Chondrocyte (in vitro differentiated cells): Measurements from ENCODE around the gene TTLL11. TPM values are rescaled to one million over a fixed set of nuclear protein-coding genes. Genes with fewer than 3 reads are reported as not detected.
A peak's percentile ranks its signal among the peaks of the same experiment; 100 is the strongest.

Experiments used
- DNase-seq: peaks from one replicate; pipeline ENCODE4 v3.0.0; 2021; ENCODE audit warnings: mixed read lengths, low spot score
- H3K27ac Mint-ChIP-seq: one replicate; pipeline ENCODE4 v1.8.0; 2021; ENCODE audit warnings: mild to moderate bottlenecking, moderate library complexity, mixed read lengths; ENCODE audit not compliant: unreplicated experiment
- H3K27me3 Mint-ChIP-seq: 2 replicates; pipeline ENCODE4 v1.8.0; 2021; ENCODE audit warnings: low read depth, mixed read lengths
- H3K36me3 Mint-ChIP-seq: 2 replicates; pipeline ENCODE4 v1.8.0; 2021; ENCODE audit warnings: low read depth, mixed read lengths
- H3K4me1 Mint-ChIP-seq: 2 replicates; pipeline ENCODE4 v1.8.0; 2021; ENCODE audit warnings: low read depth, mild to moderate bottlenecking, mixed read lengths
- H3K4me3 Mint-ChIP-seq: one replicate; pipeline ENCODE4 v1.8.0; 2021; ENCODE audit warnings: mild to moderate bottlenecking, moderate library complexity, mixed read lengths; ENCODE audit not compliant: unreplicated experiment
- H3K9me3 Mint-ChIP-seq: 2 replicates; pipeline ENCODE4 v1.8.0; 2021; ENCODE audit warnings: low read depth, mixed read lengths
- CTCF ChIP-seq: fragments of 200-600 bp; sonication (generic); IDR thresholded peaks from 2 replicates; pipeline ENCODE4 v1.5.0; 2021; ENCODE audit warnings: antibody characterized with exemption, mild to moderate bottlenecking, moderate library complexity
- total RNA-seq: library from RNA; stranded (reverse); gene quantifications from 3 replicates; pipeline ENCODE4 v1.2.1, GENCODE V29; 2021

Gene TTLL11
- total RNA-seq, 1 donor from 2014 or later: 9.1 TPM

DNA sequence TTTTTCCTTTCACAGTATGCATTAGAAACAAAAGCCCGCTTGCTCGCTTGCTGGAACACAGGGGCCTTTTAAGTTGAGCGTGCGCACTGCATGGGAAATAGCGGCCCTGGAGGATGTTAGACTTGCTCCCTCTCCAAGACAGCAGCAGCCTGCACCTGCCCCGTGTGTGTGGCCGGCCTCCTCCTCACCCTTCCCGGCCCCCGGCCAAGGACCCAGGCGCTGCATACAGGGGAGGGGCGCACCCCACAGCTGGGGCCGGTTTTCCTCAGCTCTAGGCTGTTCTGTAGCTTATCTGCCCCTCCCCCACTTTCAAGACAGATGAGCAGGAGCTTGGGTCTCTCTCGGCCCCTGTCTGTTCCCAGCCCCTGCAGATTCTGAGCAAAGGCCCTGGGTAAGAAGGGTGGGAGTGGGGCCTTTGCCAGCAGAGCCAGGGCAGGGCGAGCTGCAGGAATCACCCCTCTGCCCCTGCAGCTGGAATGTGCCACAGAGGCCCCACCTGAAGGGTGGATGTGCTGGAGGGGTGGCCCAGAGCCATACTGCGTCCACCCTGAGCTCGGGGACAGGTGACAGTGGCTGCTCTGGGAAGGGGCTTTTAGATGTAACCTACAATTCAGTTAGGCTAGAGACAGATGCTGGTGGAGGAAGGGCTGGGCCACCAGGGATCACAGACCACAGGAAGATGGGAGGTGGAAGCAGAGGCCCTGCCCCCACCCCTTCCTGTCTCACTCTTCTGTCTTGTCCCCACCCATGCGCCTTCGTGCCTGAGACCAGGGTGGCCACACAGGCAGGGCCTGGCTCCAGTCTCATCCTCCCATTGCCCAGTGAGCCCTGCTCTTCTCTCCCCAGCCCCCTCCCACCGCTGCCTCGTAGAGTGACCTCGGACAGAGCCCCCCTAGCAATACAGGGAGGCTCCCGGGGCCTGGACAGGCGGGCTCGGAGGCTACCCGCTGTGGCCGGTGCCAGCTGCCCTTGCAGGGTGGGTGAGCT is 309.3 kb downstream of the TTLL11 start:
- Mint-ChIP-seq H3K9me3 (no peaks in the 10 kb centered on the region), H3K36me3 (peaks cover 33% of the 10 kb centered on the region), H3K27ac (no peak overlapping the region), H3K27me3 (no peaks in the 10 kb centered on the region), H3K4me1 (peaks cover 20% of the 10 kb centered on the region), H3K4me3 (no peak overlapping the region)
- no peak for TF ChIP-seq CTCF
- peak; percentile 77 for DNase-seq

DNA sequence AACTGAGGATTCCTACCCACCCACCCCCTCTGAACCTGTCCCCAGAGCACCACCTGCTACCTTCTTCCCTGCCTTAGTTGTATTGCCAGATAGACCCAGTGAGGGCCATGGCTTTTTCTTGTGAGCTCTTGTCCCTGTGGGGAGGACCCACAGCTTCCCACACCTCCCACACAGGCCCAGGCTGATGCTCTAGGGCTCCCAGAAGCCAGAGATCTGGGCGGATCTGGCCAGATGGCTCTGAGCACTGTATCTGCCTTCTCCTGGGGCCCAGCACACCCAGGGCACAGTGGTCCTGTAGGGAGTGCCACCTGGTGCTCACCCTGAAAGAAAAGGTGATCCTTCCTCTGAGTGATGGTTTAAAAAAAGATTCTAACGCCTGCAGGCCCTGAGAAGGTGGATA is 310.0 kb downstream of the TTLL11 start:
- no peak overlapping the region for H3K27ac Mint-ChIP-seq
- peaks cover 37% of the 10 kb centered on the region for H3K36me3 Mint-ChIP-seq
- H3K27me3 Mint-ChIP-seq: no peaks in the 10 kb centered on the region
- DNase-seq: no peak
- peaks cover 25% of the 10 kb centered on the region for H3K4me1 Mint-ChIP-seq
- H3K4me3 Mint-ChIP-seq: no peak overlapping the region
- no peak for TF ChIP-seq CTCF
- peaks cover 3% of the 10 kb centered on the region for H3K9me3 Mint-ChIP-seq

DNA sequence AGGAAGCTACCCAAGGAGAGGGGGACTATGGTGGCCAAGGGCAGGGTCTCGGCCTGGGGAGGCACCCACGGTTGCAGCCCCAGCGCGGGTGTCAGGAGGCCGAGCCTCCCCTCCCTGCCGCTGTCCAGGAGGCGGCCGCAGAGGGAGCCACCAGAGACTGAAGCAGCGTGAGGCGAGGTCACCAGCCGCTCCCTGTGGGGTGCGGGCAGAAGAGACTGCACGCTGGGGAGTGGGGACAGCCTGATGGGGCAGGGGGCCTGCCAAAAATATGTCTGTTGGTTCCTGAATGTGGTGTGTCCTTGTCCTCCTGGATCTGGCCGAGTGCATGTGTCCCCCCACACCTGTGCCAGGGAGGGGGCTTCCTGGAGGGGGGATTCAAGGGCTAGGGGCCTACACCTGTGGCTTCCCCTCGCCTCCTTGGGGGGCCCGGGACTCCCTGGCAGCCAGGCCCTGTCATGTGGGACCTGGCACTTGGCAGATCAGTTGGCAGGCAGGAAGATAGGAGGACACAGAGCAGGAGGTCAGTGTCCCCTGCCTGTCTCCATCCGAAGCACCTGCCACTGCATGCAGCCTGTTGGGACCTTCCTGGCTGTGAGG is 310.5 kb downstream of the TTLL11 start:
- Mint-ChIP-seq H3K4me1 (peaks cover 25% of the 10 kb centered on the region), H3K4me3 (no peak overlapping the region), H3K9me3 (peaks cover 6% of the 10 kb centered on the region), H3K27me3 (no peaks in the 10 kb centered on the region), H3K27ac (no peak overlapping the region), H3K36me3 (peaks cover 41% of the 10 kb centered on the region)
- DNase-seq: no peak
- no peak for TF ChIP-seq CTCF

DNA sequence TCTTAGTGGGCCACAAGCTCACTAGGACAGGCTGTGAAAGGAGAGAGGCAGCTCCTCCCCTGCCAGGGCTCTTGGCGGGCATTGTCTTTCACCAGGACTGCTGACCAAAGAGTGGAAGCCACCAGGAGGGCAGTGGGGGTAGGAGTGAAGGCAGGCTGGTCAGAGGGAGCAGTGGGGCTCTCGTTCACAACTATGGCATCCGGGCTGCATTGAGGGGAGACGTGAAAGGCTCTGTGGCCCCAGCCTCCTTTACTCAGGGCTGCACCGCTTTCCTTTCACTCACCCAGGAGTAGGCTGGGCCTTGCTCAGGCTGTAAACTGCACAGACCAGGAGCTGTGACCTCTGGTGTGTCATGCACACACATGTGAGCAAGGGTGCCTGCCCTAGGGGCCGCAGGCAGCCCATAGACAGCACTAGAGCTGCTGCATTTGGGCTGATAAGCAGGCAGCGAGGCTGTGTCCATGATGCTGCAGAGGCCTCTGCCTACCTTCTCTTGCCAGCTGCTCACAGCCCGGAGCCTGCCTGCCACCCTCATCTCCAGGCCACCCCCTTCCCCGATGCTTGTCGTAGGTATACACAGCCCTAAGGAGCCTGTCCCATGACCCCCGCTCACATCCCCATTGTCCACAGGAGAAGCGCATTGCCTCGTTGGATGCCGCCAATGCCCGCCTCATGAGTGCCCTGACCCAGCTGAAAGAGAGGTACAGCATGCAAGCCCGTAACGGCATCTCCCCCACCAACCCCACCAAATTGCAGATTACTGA is 311.2 kb downstream of the TTLL11 start:
- no peak overlapping the region for H3K4me3 Mint-ChIP-seq
- peaks cover 10% of the 10 kb centered on the region for H3K9me3 Mint-ChIP-seq
- H3K27ac Mint-ChIP-seq: no peak overlapping the region
- H3K4me1 Mint-ChIP-seq: peaks cover 25% of the 10 kb centered on the region
- TF ChIP-seq CTCF: no peak
- H3K36me3 Mint-ChIP-seq: peaks cover 48% of the 10 kb centered on the region
- H3K27me3 Mint-ChIP-seq: no peaks in the 10 kb centered on the region
- DNase-seq: peak; percentile 84

DNA sequence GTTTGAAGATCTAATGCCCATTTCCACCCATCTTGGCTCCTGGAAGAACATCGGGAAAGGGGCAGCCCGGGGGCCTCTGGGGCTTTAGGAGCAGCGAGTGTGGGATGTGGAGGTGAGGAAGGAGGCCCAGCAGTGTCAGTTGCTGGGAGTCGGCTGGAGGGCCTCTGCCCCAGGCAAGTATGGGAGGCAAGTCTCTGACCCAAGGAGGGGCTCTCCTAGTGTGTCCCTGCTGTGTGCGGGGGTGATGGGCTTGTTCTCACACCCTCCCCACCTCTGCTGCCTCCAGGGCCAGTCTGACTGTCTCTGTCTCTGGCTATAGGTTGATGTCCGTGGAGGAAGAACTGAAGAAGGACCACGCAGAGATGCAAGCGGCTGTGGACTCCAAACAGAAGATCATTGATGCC is 312.0 kb downstream of the TTLL11 start:
- Mint-ChIP-seq H3K27me3 (no peaks in the 10 kb centered on the region), H3K36me3 (peaks cover 54% of the 10 kb centered on the region), H3K27ac (no peak overlapping the region), H3K4me1 (peaks cover 25% of the 10 kb centered on the region), H3K4me3 (no peak overlapping the region), H3K9me3 (peaks cover 10% of the 10 kb centered on the region)
- DNase-seq: no peak
- TF ChIP-seq CTCF: no peak
